IMR-90 (cell line): Measurements from ENCODE around the gene YAF2. TPM values are rescaled to one million over a fixed set of nuclear protein-coding genes. Genes with fewer than 3 reads are reported as not detected.
A peak's percentile ranks its signal among the peaks of the same experiment; 100 is the strongest.

Experiments used
- ATAC-seq: fragments of 200-7000 bp; cut with Tn5 transposase; 2 replicates; pipeline ENCODE4 v1.9.1; 2020; ENCODE audit warnings: low read depth, mild to moderate bottlenecking, moderate library complexity
- Bru-seq: library from RNA; stranded (reverse); fragments of 400-500 nt; gene quantifications from one replicate; lab custom pipeline; 2021; lab: Mats Ljungman, UMichigan
- BruChase-seq, 2 experiments: library from RNA; stranded (reverse); fragments of 400-500 nt; gene quantifications; one replicate each; lab custom pipeline; 2021; lab: Mats Ljungman, UMichigan
- BruUV-seq: library from RNA; stranded (reverse); fragments of 400-500 nt; replicated peaks from 2 replicates; lab custom pipeline; 2021; lab: Mats Ljungman, UMichigan
- CTCF ChIA-PET: fragments of 300-600 bp; formaldehyde crosslinking; extraction: SDS; loops from one replicate; lab custom pipeline; 2021; ENCODE audit warnings: antibody characterized with exemption; lab: Yijun Ruan, JAX
- POLR2A ChIA-PET: fragments of 300-600 bp; sonication (Branson Sonifier 250); formaldehyde crosslinking; loops from one replicate; lab custom pipeline; 2022; ENCODE audit warnings: antibody characterized with exemption; ENCODE audit not compliant: unreplicated experiment; lab: Charles Lee
- DNase-seq: peaks from one replicate; pipeline ENCODE4 v3.0.0; 2013
- H2AFZ ChIP-seq: replicated peaks from 2 replicates; pipeline ENCODE3; 2013; ENCODE audit warnings: low read length, mild to moderate bottlenecking; ENCODE audit not compliant: poor library complexity
- H2AK5ac ChIP-seq: 2 replicates; pipeline ENCODE4 v1.6.1; 2013; ENCODE audit warnings: low read depth, low read length, inconsistent platforms
- H2AK9ac ChIP-seq: replicated peaks from 2 replicates; pipeline ENCODE3; 2013; ENCODE audit warnings: mild to moderate bottlenecking, low read depth, low read length, moderate library complexity; ENCODE audit not compliant: poor library complexity
- H2BK120ac ChIP-seq: 2 replicates; pipeline ENCODE4 v1.6.1; 2013; ENCODE audit warnings: low read depth, low read length, inconsistent platforms
- H2BK15ac ChIP-seq: 3 replicates; pipeline ENCODE4 v1.6.1; 2013; ENCODE audit warnings: low read depth, low read length, inconsistent platforms
- H2BK20ac ChIP-seq: 2 replicates; pipeline ENCODE4 v1.6.1; 2013; ENCODE audit warnings: low read depth, mild to moderate bottlenecking, inconsistent platforms, low read length, moderate library complexity
- H2BK5ac ChIP-seq: 2 replicates; pipeline ENCODE4 v1.6.1; 2013; ENCODE audit warnings: mild to moderate bottlenecking, low read depth, low read length, inconsistent platforms; ENCODE audit not compliant: poor library complexity, severe bottlenecking
- H3K14ac ChIP-seq: replicated peaks from 2 replicates; pipeline ENCODE4 v1.6.1; 2013; ENCODE audit warnings: low read depth, low read length, inconsistent platforms
- H3K18ac ChIP-seq: 2 replicates; pipeline ENCODE4 v1.6.1; 2013; ENCODE audit warnings: low read depth, low read length, control low read depth
- H3K23ac ChIP-seq: 2 replicates; pipeline ENCODE4 v1.6.1; 2013; ENCODE audit warnings: low read depth, low read length, inconsistent platforms
- H3K27ac ChIP-seq: 2 replicates; pipeline ENCODE4 v1.5.1; 2013; ENCODE audit warnings: mild to moderate bottlenecking, control low read depth, low read length; ENCODE audit not compliant: insufficient read depth
- H3K27me3 ChIP-seq: 2 replicates; pipeline ENCODE4 v1.6.1; 2013; ENCODE audit warnings: low read length; ENCODE audit not compliant: control insufficient read depth, insufficient read depth
- H3K36me3 ChIP-seq: 2 replicates; pipeline ENCODE4 v1.6.1; 2013; ENCODE audit warnings: low read length, mixed read lengths; ENCODE audit not compliant: control insufficient read depth, insufficient read depth
- H3K4ac ChIP-seq: 2 replicates; pipeline ENCODE4 v1.6.1; 2013; ENCODE audit warnings: low read depth, low read length, inconsistent platforms
- H3K4me1 ChIP-seq: 2 replicates; pipeline ENCODE4 v1.6.1; 2013; ENCODE audit warnings: low read length, mixed read lengths; ENCODE audit not compliant: control insufficient read depth, insufficient read depth
- H3K4me2 ChIP-seq: 2 replicates; pipeline ENCODE4 v1.6.1; 2013; ENCODE audit warnings: low read depth, mild to moderate bottlenecking, control low read depth, low read length, moderate library complexity
- H3K4me3 ChIP-seq: 2 replicates; pipeline ENCODE4 v1.5.1; 2013; ENCODE audit warnings: low read depth, mild to moderate bottlenecking, control low read depth, low read length, moderate library complexity; ENCODE audit not compliant: insufficient read depth
- H3K56ac ChIP-seq: 2 replicates; pipeline ENCODE4 v1.6.1; 2013; ENCODE audit warnings: low read length, inconsistent platforms; ENCODE audit not compliant: insufficient read depth; ENCODE audit errors: extremely low read depth
- H3K79me1 ChIP-seq, 2 experiments: 2 replicates each; pipeline ENCODE4 v1.6.1; 2013; ENCODE audit warnings: low read length in 2 of 2, inconsistent platforms in 1 of 2, low read depth in 1 of 2
- H3K9ac ChIP-seq: 2 replicates; pipeline ENCODE4 v1.6.1; 2013; ENCODE audit warnings: low read depth, low read length, control low read depth
- H3K9me1 ChIP-seq: 2 replicates; pipeline ENCODE4 v1.6.1; 2013; ENCODE audit warnings: low read length, inconsistent platforms; ENCODE audit not compliant: insufficient read depth
- H3K9me3 ChIP-seq: 2 replicates; pipeline ENCODE4 v1.6.1; 2013; ENCODE audit warnings: low read length; ENCODE audit not compliant: control insufficient read depth, insufficient read depth
- H4K20me1 ChIP-seq: 2 replicates; pipeline ENCODE4 v1.6.1; 2013; ENCODE audit warnings: low read length, inconsistent platforms; ENCODE audit not compliant: insufficient read depth
- H4K5ac ChIP-seq: 2 replicates; pipeline ENCODE4 v1.6.1; 2013; ENCODE audit warnings: mild to moderate bottlenecking, low read depth, low read length, control low read depth
- H4K8ac ChIP-seq, 2 experiments: 2 replicates each; pipeline ENCODE4 v1.6.1; 2013; ENCODE audit warnings: low read depth in 2 of 2, low read length in 2 of 2, control low read depth in 1 of 2, inconsistent platforms in 1 of 2
- H4K91ac ChIP-seq: 2 replicates; pipeline ENCODE4 v1.6.1; 2013; ENCODE audit warnings: low read depth, low read length, inconsistent platforms; ENCODE audit not compliant: insufficient read depth
- BHLHE40 ChIP-seq: fragments of 150-350 bp; IDR thresholded peaks from 2 replicates; pipeline ENCODE4 v1.6.1; 2016; ENCODE audit warnings: mild to moderate bottlenecking, low read depth, low read length
- CEBPB ChIP-seq: IDR thresholded peaks from 2 replicates; pipeline ENCODE4 v1.6.1; 2012; ENCODE audit warnings: low read depth, low read length, improper control_type of control experiment
- CTCF ChIP-seq: conservative IDR thresholded peaks from 2 replicates; pipeline ENCODE4 v1.5.1; 2012; ENCODE audit warnings: mild to moderate bottlenecking, low read depth, low read length, improper control_type of control experiment
- FOS ChIP-seq: fragments of 150-350 bp; IDR thresholded peaks from 2 replicates; pipeline ENCODE4 v1.6.1; 2016; ENCODE audit warnings: low read depth, low read length
- MAZ ChIP-seq: IDR thresholded peaks from 2 replicates; pipeline ENCODE4 v1.6.1; 2012; ENCODE audit warnings: low read depth, mild to moderate bottlenecking, low read length, improper control_type of control experiment, moderate library complexity, borderline replicate concordance
- NFE2L2 ChIP-seq: fragments of 150-350 bp; IDR thresholded peaks from 2 replicates; pipeline ENCODE4 v1.6.1; 2016; ENCODE audit warnings: low read depth, mild to moderate bottlenecking, low read length
- POLR2A ChIP-seq: IDR thresholded peaks from 2 replicates; pipeline ENCODE4 v1.6.1; 2012; ENCODE audit warnings: mild to moderate bottlenecking, low read depth, low read length
- WGBS, 2 experiments: methylation state at CpG; one replicate each; pipeline versions ENCODE4 v1.1.5 to v1.1.7; 2013; ENCODE audit warnings: missing lambda C conversion rate in 2 of 2; ENCODE audit not compliant: insufficient read length in 1 of 2; ENCODE audit errors: extremely low coverage in 2 of 2; 5-methylcytosine and 5-hydroxymethylcytosine counted together
- dilution Hi-C: fragments of 300-500 bp; cut with HindIII; formaldehyde crosslinking; loops from one replicate; pipeline ENCODE4 v1.14.3; 2018; ENCODE audit warnings: low sequenced_read_pairs; ENCODE audit not compliant: unreplicated experiment
- in situ Hi-C: fragments of 300-500 bp; cut with MboI; formaldehyde crosslinking; loops from 3 replicates; pipeline ENCODE4 v1.14.3; 2019; ENCODE audit warnings: low sequenced_read_pairs, inconsistent platforms, mixed read lengths
- intact Hi-C: fragments of 100-400 bp; cut with micrococcal nuclease; formaldehyde crosslinking; loops from 2 replicates; pipeline ENCODE4 v1.10.0; 2022
- long read RNA-seq: library from polyadenylated mRNA; unstranded; transcript quantifications from one replicate; pipeline ENCODE4 v2.0.0, GENCODE V29; 2021; ENCODE audit not compliant: unreplicated experiment
- polyA plus RNA-seq, 3 experiments: library from polyadenylated mRNA; depleted of rRNA; stranded (reverse); fragments of >200 nt; gene quantifications; 2 replicates each; pipeline ENCODE4 v1.2.3, GENCODE V29; 2012; ENCODE audit warnings: low replicate concordance in 1 of 3
- total RNA-seq: library from RNA; depleted of rRNA; stranded (reverse); fragments of >200 nt; gene quantifications from 2 replicates; pipeline ENCODE4 v1.2.3, GENCODE V29; 2012; rRNA removed
- TF ChIP-seq, protein P1 (sequence below): fragments of 150-350 bp; IDR thresholded peaks from 2 replicates; pipeline ENCODE4 v1.6.1; 2017; ENCODE audit warnings: mild to moderate bottlenecking, antibody characterized with exemption, low read length, low read depth

YAF2 gene
- total RNA-seq (14.2 and 17.8 TPM in 2 replicates), polyA plus RNA-seq (2012; rRNA removed) (7.9 and 8.1 TPM in 2 replicates), Bru-seq, nascent RNA (percentile 82 among the genes with signal in this experiment), BruChase-seq, experiment 1, labeled RNA remaining after a 6-hour chase (percentile 78 among the genes with signal in this experiment), BruChase-seq, experiment 2, labeled RNA remaining after a 2-hour chase (percentile 80 among the genes with signal in this experiment)
- polyA plus RNA-seq (2012; cell fraction: cytosol; rRNA removed): 3.3 and 5.3 TPM in 2 replicates
- 4.4 and 19.4 TPM in 2 replicates for polyA plus RNA-seq (2012; cell fraction: nucleus; rRNA removed; ENCODE audit: low replicate concordance)
- long read RNA-seq, partial matches to known transcripts: 1 of 9 reads
- long read RNA-seq, other reads (novel, unspliced or antisense): 3 of 9 reads

DNA sequence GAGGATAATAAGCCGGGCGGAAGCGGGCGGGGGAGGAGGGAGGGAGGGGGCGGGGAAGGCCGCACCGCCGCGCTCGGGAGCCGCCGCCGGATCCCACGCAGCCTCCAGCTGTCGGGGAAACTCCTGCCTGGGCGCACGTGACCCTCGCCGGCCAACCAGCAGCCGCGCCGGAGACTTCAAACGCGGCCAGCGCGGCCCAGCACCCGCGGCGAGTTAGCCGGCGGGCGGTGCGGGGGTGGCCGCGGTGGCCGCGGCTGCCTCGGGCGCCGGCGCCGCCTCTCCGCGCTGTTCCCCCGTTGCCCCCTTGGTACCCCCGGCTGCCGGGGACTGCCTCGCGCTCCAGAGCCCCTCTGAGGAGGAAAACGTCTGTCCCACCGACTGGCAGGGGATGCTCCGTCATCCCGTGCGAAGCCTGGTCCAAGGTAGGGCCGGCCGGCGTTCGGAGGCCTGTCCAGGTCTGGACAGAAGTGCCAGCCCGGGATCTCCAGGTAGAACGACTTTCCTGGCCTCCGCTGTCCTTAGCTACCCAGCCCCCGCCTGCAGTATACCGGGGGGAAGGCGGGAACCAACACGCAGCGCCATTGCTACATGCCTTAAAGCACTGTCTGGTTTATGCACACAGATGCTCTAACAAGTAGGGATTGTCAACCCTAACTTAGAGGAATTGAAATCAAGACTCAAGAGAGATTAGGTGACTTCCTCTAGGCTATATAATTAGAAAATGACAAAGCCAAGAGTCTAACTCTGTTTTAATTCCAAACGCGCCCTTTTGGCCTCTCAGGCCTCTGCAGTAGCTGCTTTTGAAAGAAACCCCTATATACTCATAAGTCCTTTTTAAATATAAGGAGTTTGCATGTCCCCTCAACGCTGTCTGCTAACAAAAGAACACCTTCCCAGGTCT is at the start of gene YAF2:
YAF2 (minus strand) TSS at position 9 of the 901 bp plus-strand sequence. CDS start 68 bp downstream, outside the sequence.
- Histone ChIP-seq H4K91ac (peak within 1 kb of the TSS; percentile 49; the same call in 1 of the 2 replicates), H3K79me1 (peaks cover 19 to 31% of the 10 kb centered on the region in 2 experiments), H3K9me1 (no peaks in the 10 kb centered on the region; the same call in 1 of the 2 replicates), H3K56ac (peak within 1 kb of the TSS; percentile 10; the same call in 1 of the 2 replicates), H3K18ac (no peak within 1 kb of the TSS), H3K4ac (peak within 1 kb of the TSS; percentile 83), H3K4me3 (peak within 1 kb of the TSS; percentile 97), H4K5ac (peak within 1 kb of the TSS; percentile 45; the same call in 1 of the 2 replicates), H2AK5ac (no peak within 1 kb of the TSS; the same call in 1 of the 2 replicates), H2BK5ac (peak within 1 kb of the TSS; percentile 80), H2AFZ (peak within 1 kb of the TSS; percentile 97), H3K36me3 (no peaks in the 10 kb centered on the region; the same call in none of the 2 replicates), H3K27ac (peak within 1 kb of the TSS; percentile 85), H2BK20ac (no peak within 1 kb of the TSS), H4K8ac (peak within 1 kb of the TSS; percentile 71 to 75; a peak in 3 of 4 replicates), H3K4me1 (no peaks in the 10 kb centered on the region), H3K27me3 (no peaks in the 10 kb centered on the region), H3K14ac (peak within 1 kb of the TSS; percentile 81), H3K9me3 (no peaks in the 10 kb centered on the region), H3K4me2 (peak within 1 kb of the TSS; percentile 87), H2AK9ac (peak within 1 kb of the TSS; percentile 89), H4K20me1 (peaks cover 3% of the 10 kb centered on the region; the same call in 1 of the 2 replicates), H2BK120ac (peak within 1 kb of the TSS; percentile 42; the same call in 1 of the 2 replicates), H3K9ac (peak within 1 kb of the TSS; percentile 88), H2BK15ac (no peak within 1 kb of the TSS), H3K23ac (peak within 1 kb of the TSS; percentile 90)
- in situ Hi-C loops (loop anchor here (10.0 kb wide), 1 partner anchor 86 kb away; the partner anchor contains the start of genes PPHLN1 and ZCRB1), dilution Hi-C loops (no loop called here), intact Hi-C loops (loop anchor here (2.0 to 5.0 kb wide), 3 partner anchors 88 to 106 kb away; partner anchors contain the start of genes PPHLN1 and ZCRB1)
- ChIA-PET CTCF (no interaction called here), POLR2A (no interaction called here)
- TF ChIP-seq, protein P1, sequence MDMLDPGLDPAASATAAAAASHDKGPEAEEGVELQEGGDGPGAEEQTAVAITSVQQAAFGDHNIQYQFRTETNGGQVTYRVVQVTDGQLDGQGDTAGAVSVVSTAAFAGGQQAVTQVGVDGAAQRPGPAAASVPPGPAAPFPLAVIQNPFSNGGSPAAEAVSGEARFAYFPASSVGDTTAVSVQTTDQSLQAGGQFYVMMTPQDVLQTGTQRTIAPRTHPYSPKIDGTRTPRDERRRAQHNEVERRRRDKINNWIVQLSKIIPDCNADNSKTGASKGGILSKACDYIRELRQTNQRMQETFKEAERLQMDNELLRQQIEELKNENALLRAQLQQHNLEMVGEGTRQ: peak; percentile 97
- TF ChIP-seq FOS (no peak), NFE2L2 (no peak), CTCF (no peak), CEBPB (no peak), POLR2A (peak; percentile 49), MAZ (no peak), BHLHE40 (peak; percentile 68)
- BruUV-seq: no TSS peak
- peak; percentile 91 for ATAC-seq
- peak; percentile 85 for DNase-seq
- 2% methylated on average over 15 of the region's 69 CpGs; no CpG with 5 or more reads in 1 of the 2 experiments for WGBS, 2 experiments
